Renal pelvis (tissue), 4 donors: ENCODE measurements around the gene SEMA5B. TPM values are rescaled to one million over a fixed set of nuclear protein-coding genes. Genes with fewer than 3 reads are reported as not detected.
A peak's percentile ranks its signal among the peaks of the same experiment; 100 is the strongest.

ENCODE experiments used
- DNase-seq: peaks from one replicate; pipeline ENCODE4 v3.0.0-alpha.2; 2013
- polyA plus RNA-seq, 3 donors: library from polyadenylated mRNA; unstranded; fragments of 120-200 nt; gene quantifications; one replicate each; pipeline ENCODE4 v1.2.1, GENCODE V29; 2013; ENCODE audit not compliant: insufficient read length in 3 of 3

Gene SEMA5B
- polyA plus RNA-seq, 3 donors: 25.2 to 30.7 (median 28.6) TPM

- DNase-seq: no peak
These were observed 129.3 kb downstream of the SEMA5B start for GRCh38 chr3:122898298-122898697.

GRCh38 chr3:122893754-122894668 lies 133.6 kb downstream of the SEMA5B start:
- DNase-seq: no peak

GRCh38 chr3:122893282-122893681 lies 134.3 kb downstream of the SEMA5B start:
- no peak for DNase-seq

- DNase-seq: no peak
These were observed 135.2 kb downstream of the SEMA5B start for GRCh38 chr3:122892118-122892960.

- no peak for DNase-seq
These were observed 136.8 kb downstream of the SEMA5B start for GRCh38 chr3:122890720-122891220.

- peak; percentile 17 for DNase-seq
These were observed 137.4 kb downstream of the SEMA5B start for GRCh38 chr3:122890077-122890719.

- DNase-seq: no peak
These were observed 140.6 kb downstream of the SEMA5B start for GRCh38 chr3:122886946-122887345.

GRCh38 chr3:122886251-122886650 lies 141.3 kb downstream of the SEMA5B start:
- DNase-seq: no peak

GRCh38 chr3:122882361-122882947 lies 145.1 kb downstream of the SEMA5B start:
- no peak for DNase-seq

GRCh38 chr3:122880624-122881023 lies 146.9 kb downstream of the SEMA5B start:
- DNase-seq: no peak

- no peak for DNase-seq
These were observed 147.4 kb downstream of the SEMA5B start for GRCh38 chr3:122880173-122880572.

GRCh38 chr3:122875547-122876127 lies 151.9 kb downstream of the SEMA5B start:
- no peak for DNase-seq

GRCh38 chr3:122873741-122874515 lies 153.6 kb downstream of the SEMA5B start:
- DNase-seq: no peak

- no peak for DNase-seq
These were observed 159.2 kb downstream of the SEMA5B start for GRCh38 chr3:122868322-122868721.

- no peak for DNase-seq
These were observed 163.1 kb downstream of the SEMA5B start for GRCh38 chr3:122864498-122864897.

- no peak for DNase-seq
These were observed 165.2 kb downstream of the SEMA5B start for GRCh38 chr3:122862381-122862780.
